T-helper 17 cell (primary cell): Measurements from ENCODE around the gene BRMS1. TPM values are rescaled to one million over a fixed set of nuclear protein-coding genes. Genes with fewer than 3 reads are reported as not detected.

ENCODE experiments used
- ATAC-seq: fragments of 150-1000 bp; cut with Tn5 transposase; 2 replicates; pipeline ENCODE4 v1.10.0; 2021; ENCODE audit warnings: mild to moderate bottlenecking, moderate library complexity
- DNase-seq, 3 donors: peaks; one replicate each; pipeline versions ENCODE4 v3.0.0 to v3.0.0-alpha.2; 2020 to 2021
- H3K9me3 ChIP-seq: one replicate; pipeline ENCODE4 v1.7.0; 2013; ENCODE audit warnings: low read length, mild to moderate bottlenecking; ENCODE audit not compliant: control insufficient read depth, poor library complexity, severe bottlenecking
- H3K27ac Mint-ChIP-seq: one replicate; pipeline ENCODE4 v1.8.0; 2022; ENCODE audit warnings: mild to moderate bottlenecking, moderate library complexity, mixed read lengths
- H3K27me3 Mint-ChIP-seq: one replicate; pipeline ENCODE4 v1.8.0; 2022; ENCODE audit warnings: mixed read lengths
- H3K36me3 Mint-ChIP-seq: one replicate; pipeline ENCODE4 v1.8.0; 2022; ENCODE audit warnings: low read depth, mixed read lengths
- H3K4me1 Mint-ChIP-seq: one replicate; pipeline ENCODE4 v1.8.0; 2022; ENCODE audit warnings: mild to moderate bottlenecking, mixed read lengths
- H3K4me3 Mint-ChIP-seq: one replicate; pipeline ENCODE4 v1.8.0; 2022; ENCODE audit warnings: mild to moderate bottlenecking, moderate library complexity, mixed read lengths
- total RNA-seq, 4 donors: library from RNA in 2 of 4; stranded (reverse) in 2 of 4; gene quantifications; one replicate each; pipeline ENCODE4 v1.2.3 and lab custom pipeline; 2022 to 2026

BRMS1 gene
- total RNA-seq, 2 donors from 2014 or later = 44.3 to 53.9 TPM

- no peak within 1 kb of the TSS for H3K27ac Mint-ChIP-seq
- peaks cover 28% of the 10 kb centered on the region for H3K4me1 Mint-ChIP-seq
- H3K4me3 Mint-ChIP-seq = peak within 1 kb of the TSS; percentile 90
- H3K9me3 ChIP-seq = no peaks in the 10 kb centered on the region
- ATAC-seq = no peak
- no peaks in the 10 kb centered on the region for H3K36me3 Mint-ChIP-seq
- H3K27me3 Mint-ChIP-seq = peaks cover 14% of the 10 kb centered on the region
- peak in 2 of 3 donors; percentile 33 to 56 for DNase-seq
These were observed 53.0 kb downstream of the BRMS1 start, which contains the start of gene TMEM151A for GRCh38 chr11:66291706-66292542. TSS of gene TMEM151A (plus strand) at chr11:66291894. CDS start at chr11:66292014, 120 bp downstream.

GRCh38 chr11:66291303-66291705 is 53.6 kb downstream of the BRMS1 start:
- no peaks in the 10 kb centered on the region for H3K9me3 ChIP-seq
- DNase-seq (no peak), ATAC-seq (no peak)
- Mint-ChIP-seq H3K27me3 (peaks cover 14% of the 10 kb centered on the region), H3K27ac (no peak overlapping the region), H3K4me1 (peaks cover 28% of the 10 kb centered on the region), H3K4me3 (peak overlapping the region; percentile 28), H3K36me3 (no peaks in the 10 kb centered on the region)

- H3K4me1 Mint-ChIP-seq = peaks cover 29% of the 10 kb centered on the region
- H3K4me3 Mint-ChIP-seq = peak overlapping the region; percentile 90
- no peak for DNase-seq
- no peak overlapping the region for H3K27ac Mint-ChIP-seq
- H3K36me3 Mint-ChIP-seq = no peaks in the 10 kb centered on the region
- H3K9me3 ChIP-seq = no peaks in the 10 kb centered on the region
- ATAC-seq = no peak
- H3K27me3 Mint-ChIP-seq = peaks cover 14% of the 10 kb centered on the region
These were observed 54.6 kb downstream of the BRMS1 start for GRCh38 chr11:66290330-66290621.

GRCh38 chr11:66289548-66290329 is 55.2 kb downstream of the BRMS1 start:
- H3K9me3 ChIP-seq = no peaks in the 10 kb centered on the region
- Mint-ChIP-seq H3K36me3 (no peaks in the 10 kb centered on the region), H3K27ac (peak overlapping the region; percentile 89), H3K4me3 (peak overlapping the region; percentile 90), H3K27me3 (peaks cover 14% of the 10 kb centered on the region), H3K4me1 (peaks cover 29% of the 10 kb centered on the region)
- peak; percentile 56 for ATAC-seq
- DNase-seq = peak in 2 of 3 donors; percentile 58 to 65

- no peaks in the 10 kb centered on the region for H3K9me3 ChIP-seq
- H3K4me3 Mint-ChIP-seq = peak within 1 kb of the TSS; percentile 90
- no peaks in the 10 kb centered on the region for H3K36me3 Mint-ChIP-seq
- DNase-seq (peak; percentile 97 to 98 (median 97)), ATAC-seq (peak; percentile 91)
- peaks cover 29% of the 10 kb centered on the region for H3K4me1 Mint-ChIP-seq
- peaks cover 14% of the 10 kb centered on the region for H3K27me3 Mint-ChIP-seq
- peak within 1 kb of the TSS; percentile 89 for H3K27ac Mint-ChIP-seq
These were observed 56.0 kb downstream of the BRMS1 start, which contains the start of gene YIF1A for GRCh38 chr11:66288671-66289547. TSS of gene YIF1A (minus strand) at chr11:66289143. CDS start at chr11:66288985, 158 bp downstream.

GRCh38 chr11:66287889-66288670 is 56.8 kb downstream of the BRMS1 start:
- H3K36me3 Mint-ChIP-seq = no peaks in the 10 kb centered on the region
- no peak for ATAC-seq
- H3K9me3 ChIP-seq = no peaks in the 10 kb centered on the region
- peaks cover 26% of the 10 kb centered on the region for H3K4me1 Mint-ChIP-seq
- peak overlapping the region; percentile 90 for H3K4me3 Mint-ChIP-seq
- no peak for DNase-seq
- H3K27me3 Mint-ChIP-seq = peaks cover 7% of the 10 kb centered on the region
- peak overlapping the region; percentile 89 for H3K27ac Mint-ChIP-seq

Other genes starting within 250 kb of the BRMS1 start
- 10 to 100 TPM; 55.1 to 58.3 TPM for gene KLC2, start 87.4 kb downstream of the BRMS1 start, total RNA-seq
- gene RAB1B, start 76.5 kb downstream of the BRMS1 start, total RNA-seq = 10 to 100 TPM; 72.8 to 89.1 TPM
- gene CNIH2, start 66.9 kb downstream of the BRMS1 start, total RNA-seq = 10 to 100 TPM in 1 of 2 donors, 1 to 10 TPM in 1; 9.0 to 14.4 TPM
- gene YIF1A, start 56.0 kb downstream of the BRMS1 start, total RNA-seq = 10 to 100 TPM; 32.6 to 35.1 TPM
- gene TMEM151A, start 53.2 kb downstream of the BRMS1 start, total RNA-seq = under 1 TPM; 0.16 to 0.32 TPM
- not detected for gene CD248, start 28.1 kb downstream of the BRMS1 start, total RNA-seq
- gene RIN1, start 8.7 kb downstream of the BRMS1 start, total RNA-seq = 1 to 10 TPM; 1.9 to 3.4 TPM
- 1 to 10 TPM; 2.4 to 2.8 TPM for gene B4GAT1, start 2.5 kb upstream of the BRMS1 start, total RNA-seq
- 1 to 10 TPM; 5.4 TPM for gene SLC29A2, start 26.7 kb upstream of the BRMS1 start, total RNA-seq
- gene NPAS4, start 75.9 kb upstream of the BRMS1 start, total RNA-seq = not detected
- gene MRPL11, start 93.7 kb upstream of the BRMS1 start, total RNA-seq = 10 to 100 TPM; 30.1 to 31.1 TPM
- gene PELI3, start 121.8 kb upstream of the BRMS1 start, total RNA-seq = 10 to 100 TPM; 11.3 to 13.3 TPM
- gene DPP3, start 135.3 kb upstream of the BRMS1 start, total RNA-seq = 10 to 100 TPM; 23.9 to 34.0 TPM
- 10 to 100 TPM; 15.2 to 16.4 TPM for gene BBS1, start 165.5 kb upstream of the BRMS1 start, total RNA-seq
- gene ZDHHC24, start 200.9 kb upstream of the BRMS1 start, total RNA-seq = 10 to 100 TPM; 15.2 to 18.1 TPM
- under 1 TPM in 1 of 2 donors, not detected in 1; 0.30 TPM for gene ACTN3, start 201.8 kb upstream of the BRMS1 start, total RNA-seq
- 10 to 100 TPM; 10.5 to 13.4 TPM for gene CTSF, start 223.5 kb upstream of the BRMS1 start, total RNA-seq
- 1 to 10 TPM in 1 of 2 donors, under 1 TPM in 1; 0.63 to 2.3 TPM for gene CCDC87, start 248.0 kb upstream of the BRMS1 start, total RNA-seq
- gene CCS, start 248.1 kb upstream of the BRMS1 start, total RNA-seq = 10 to 100 TPM; 23.1 to 23.4 TPM